Mesenchymal stem cell (in vitro differentiated cells and primary cell): Measurements from ENCODE around the gene PEF1. TPM values are rescaled to one million over a fixed set of nuclear protein-coding genes. Genes with fewer than 3 reads are reported as not detected.

ENCODE experiments used
- DNase-seq: peaks from one replicate; pipeline ENCODE4 v3.0.0-alpha.2; 2013
- H2AFZ ChIP-seq: one replicate; pipeline ENCODE4 v1.6.1; 2013; ENCODE audit warnings: low read depth, mild to moderate bottlenecking, control low read depth, inconsistent platforms, low read length, moderate library complexity
- H2AK5ac ChIP-seq: 2 replicates; pipeline ENCODE4 v1.6.1; 2013; ENCODE audit warnings: low read length, moderate library complexity, mild to moderate bottlenecking, inconsistent platforms; ENCODE audit not compliant: severe bottlenecking
- H2BK120ac ChIP-seq: one replicate; pipeline ENCODE4 v1.6.1; 2013; ENCODE audit warnings: low read depth, mild to moderate bottlenecking, inconsistent platforms, low read length, moderate library complexity
- H2BK12ac ChIP-seq, 2 experiments: one replicate each; pipeline ENCODE4 v1.6.1; 2013; ENCODE audit warnings: inconsistent platforms in 2 of 2, low read length in 2 of 2, mild to moderate bottlenecking in 2 of 2, moderate library complexity in 2 of 2, control low read depth in 1 of 2
- H2BK15ac ChIP-seq: one replicate; pipeline ENCODE4 v1.6.1; 2013; ENCODE audit warnings: mild to moderate bottlenecking, low read depth, inconsistent platforms; ENCODE audit not compliant: poor library complexity, severe bottlenecking
- H2BK5ac ChIP-seq: 2 replicates; pipeline ENCODE4 v1.6.1; 2013; ENCODE audit warnings: low read depth, mild to moderate bottlenecking, low read length, control low read depth, inconsistent platforms; ENCODE audit not compliant: poor library complexity, severe bottlenecking
- H3K14ac ChIP-seq, 2 experiments: one replicate each; pipeline ENCODE4 v1.6.1; 2013; ENCODE audit warnings: inconsistent platforms in 2 of 2, low read length in 2 of 2, control low read depth in 1 of 2, mild to moderate bottlenecking in 1 of 2, moderate library complexity in 1 of 2
- H3K18ac ChIP-seq, 2 experiments: one replicate each; pipeline ENCODE4 v1.6.1; 2013; ENCODE audit warnings: inconsistent platforms in 2 of 2, low read length in 2 of 2, control low read depth in 1 of 2, low read depth in 1 of 2, mild to moderate bottlenecking in 1 of 2
- H3K23ac ChIP-seq, 2 experiments: one replicate each; pipeline ENCODE4 v1.6.1; 2013; ENCODE audit warnings: inconsistent platforms in 2 of 2, low read length in 2 of 2, mild to moderate bottlenecking in 2 of 2, moderate library complexity in 2 of 2, control low read depth in 1 of 2
- H3K27ac ChIP-seq: 2 replicates; pipeline ENCODE4 v1.5.1; 2013; ENCODE audit warnings: mild to moderate bottlenecking, moderate library complexity, low read length, control low read depth, inconsistent platforms; ENCODE audit not compliant: poor library complexity, severe bottlenecking
- H3K27me3 ChIP-seq, 2 experiments: 2 replicates each; pipeline versions ENCODE4 v1.6.1 to v1.7.0; 2013; ENCODE audit warnings: low read length in 2 of 2, mild to moderate bottlenecking in 2 of 2, moderate library complexity in 2 of 2, control low read depth in 1 of 2, inconsistent platforms in 1 of 2; ENCODE audit not compliant: control insufficient read depth in 1 of 2, insufficient read depth in 1 of 2
- H3K36me3 ChIP-seq, 2 experiments: 2 replicates each; pipeline versions ENCODE4 v1.6.1 to v1.7.0; 2013; ENCODE audit warnings: low read length in 2 of 2, control low read depth in 1 of 2, inconsistent platforms in 1 of 2, low read depth in 1 of 2, mild to moderate bottlenecking in 1 of 2; ENCODE audit not compliant: insufficient read depth in 2 of 2, control insufficient read depth in 1 of 2
- H3K4ac ChIP-seq, 2 experiments: one replicate each; pipeline ENCODE4 v1.6.1; 2013; ENCODE audit warnings: inconsistent platforms in 2 of 2, low read length in 2 of 2, mild to moderate bottlenecking in 2 of 2, moderate library complexity in 2 of 2, control low read depth in 1 of 2, low read depth in 1 of 2
- H3K4me1 ChIP-seq: 2 replicates; pipeline ENCODE4 v1.6.1; 2013; ENCODE audit warnings: low read depth, low read length, control low read depth; ENCODE audit not compliant: control insufficient read depth, insufficient read depth
- H3K4me2 ChIP-seq: 2 replicates; pipeline ENCODE4 v1.6.1; 2013; ENCODE audit warnings: low read length, mild to moderate bottlenecking, inconsistent platforms; ENCODE audit not compliant: poor library complexity, severe bottlenecking
- H3K4me3 ChIP-seq, 2 experiments: 2 replicates each; pipeline versions ENCODE4 v1.5.1 to v1.7.0; 2013; ENCODE audit warnings: low read length in 2 of 2, mild to moderate bottlenecking in 2 of 2, control low read depth in 1 of 2, low read depth in 1 of 2; ENCODE audit not compliant: insufficient read depth in 1 of 2
- H3K79me1 ChIP-seq: replicated peaks from 2 replicates; pipeline ENCODE4 v1.6.1; 2013; ENCODE audit warnings: mild to moderate bottlenecking, control low read depth, low read length, inconsistent platforms; ENCODE audit not compliant: poor library complexity, severe bottlenecking
- H3K9ac ChIP-seq: 2 replicates; pipeline ENCODE4 v1.7.0; 2013; ENCODE audit warnings: mild to moderate bottlenecking, low read length, moderate library complexity
- H3K9me3 ChIP-seq: 2 replicates; pipeline ENCODE4 v1.7.0; 2013; ENCODE audit warnings: mild to moderate bottlenecking, low read length; ENCODE audit not compliant: control insufficient read depth
- H4K8ac ChIP-seq: one replicate; pipeline ENCODE4 v1.6.1; 2013; ENCODE audit warnings: inconsistent platforms, mild to moderate bottlenecking, low read length, moderate library complexity
- H4K91ac ChIP-seq: one replicate; pipeline ENCODE4 v1.6.1; 2013; ENCODE audit warnings: mild to moderate bottlenecking, low read length, inconsistent platforms
- WGBS: methylation state at CpG from one replicate; pipeline ENCODE4 v1.1.7; 2013; ENCODE audit warnings: mixed read lengths; 5-methylcytosine and 5-hydroxymethylcytosine counted together
- polyA plus RNA-seq, 2 experiments: library from polyadenylated mRNA; stranded (reverse); fragments of 200-250 nt; gene quantifications; one replicate each; pipeline ENCODE4 v1.2.3, GENCODE V29; 2013

Gene PEF1, protein sequence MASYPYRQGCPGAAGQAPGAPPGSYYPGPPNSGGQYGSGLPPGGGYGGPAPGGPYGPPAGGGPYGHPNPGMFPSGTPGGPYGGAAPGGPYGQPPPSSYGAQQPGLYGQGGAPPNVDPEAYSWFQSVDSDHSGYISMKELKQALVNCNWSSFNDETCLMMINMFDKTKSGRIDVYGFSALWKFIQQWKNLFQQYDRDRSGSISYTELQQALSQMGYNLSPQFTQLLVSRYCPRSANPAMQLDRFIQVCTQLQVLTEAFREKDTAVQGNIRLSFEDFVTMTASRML
- polyA plus RNA-seq (2013, experiment 1 of 2): 56.0 TPM
- 55.6 TPM for polyA plus RNA-seq (2013, experiment 2 of 2)

DNA sequence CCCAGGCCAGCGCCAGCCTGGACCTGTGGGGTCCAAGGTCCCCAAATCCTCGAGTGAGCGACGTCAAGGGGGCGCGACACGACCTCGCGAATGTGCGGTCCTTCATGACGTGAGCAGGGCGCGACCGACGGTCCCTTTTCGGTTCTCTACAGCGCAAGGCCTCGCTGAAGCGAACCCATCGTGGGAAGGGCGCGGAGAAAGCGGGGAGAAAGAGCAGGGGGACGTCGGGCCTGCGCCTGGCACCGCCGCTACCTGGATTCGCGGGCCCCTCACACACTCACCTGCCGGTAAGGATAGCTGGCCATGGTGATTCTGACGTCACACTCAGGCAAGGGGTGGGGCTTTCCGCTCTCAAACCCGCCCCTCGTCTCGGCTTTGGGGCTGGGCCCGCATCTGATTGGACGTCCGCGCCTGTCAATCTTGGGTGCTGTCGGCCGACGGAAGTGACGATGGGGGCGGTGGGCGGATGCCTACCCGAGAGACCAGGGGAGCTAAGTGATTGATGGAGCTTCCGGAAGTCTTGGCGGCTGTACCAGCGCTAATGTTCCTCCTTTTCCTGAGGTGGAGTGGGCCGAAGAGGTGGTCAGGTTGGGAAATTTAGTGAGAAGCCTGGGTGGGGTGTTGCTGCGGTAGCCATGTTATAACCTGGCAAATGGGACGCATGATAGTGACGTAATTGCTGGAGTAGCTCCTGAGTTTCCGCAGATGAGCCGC, at the start of gene PEF1:
TSS of gene PEF1 (minus strand) at position 317 of the 714 bp plus-strand sequence. CDS start at position 305, 12 bp downstream.
- Histone ChIP-seq H2AK5ac (no peak within 1 kb of the TSS), H3K4me2 (peak within 1 kb of the TSS; percentile 68), H3K4ac (peak within 1 kb of the TSS; percentile 82), H3K79me1 (peaks cover 20% of the 10 kb centered on the region), H3K18ac (peak within 1 kb of the TSS; percentile 78 to 93), H3K23ac (no peak within 1 kb of the TSS), H2BK120ac (peak within 1 kb of the TSS; percentile 44), H2BK15ac (peak within 1 kb of the TSS; percentile 95), H2BK5ac (peak within 1 kb of the TSS; percentile 11), H3K9me3 (no peaks in the 10 kb centered on the region), H3K9ac (peak within 1 kb of the TSS; percentile 97), H2BK12ac (peak within 1 kb of the TSS in 1 of 2 experiments; percentile 75), H3K36me3 (peaks cover 0 to 5% of the 10 kb centered on the region in 2 experiments), H3K14ac (peak within 1 kb of the TSS in 1 of 2 experiments; percentile 95), H3K27ac (peak within 1 kb of the TSS; percentile 90), H3K4me3 (peak within 1 kb of the TSS; percentile 85 to 99), H4K91ac (peak within 1 kb of the TSS; percentile 89), H3K27me3 (no peaks in the 10 kb centered on the region), H3K4me1 (peaks cover 9% of the 10 kb centered on the region), H2AFZ (peak within 1 kb of the TSS; percentile 98), H4K8ac (peak within 1 kb of the TSS; percentile 93)
- WGBS: under 1% methylated on average over 51 of the region's 56 CpGs
- peak; percentile 98 for DNase-seq

DNA sequence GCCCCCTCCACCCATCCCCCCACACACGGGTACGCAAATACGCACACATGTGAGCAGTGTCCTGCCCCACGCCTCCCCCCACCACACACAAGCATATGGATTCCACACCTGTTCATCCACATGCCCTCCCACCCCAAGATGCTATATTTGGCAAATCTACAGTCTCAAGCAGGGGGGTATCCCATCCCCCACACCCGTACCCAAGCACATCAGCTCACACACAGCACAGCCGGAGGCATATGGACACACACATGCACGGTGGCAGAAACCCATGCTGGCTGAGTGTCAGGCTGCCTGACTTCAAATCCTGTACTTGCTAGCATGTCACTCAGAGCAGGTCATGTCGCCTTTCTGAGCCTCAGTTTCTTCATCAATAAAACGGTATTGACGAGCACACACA, 48.6 kb upstream of the PEF1 start:
- no peaks in the 10 kb centered on the region for H3K9me3 ChIP-seq
- H2AK5ac ChIP-seq: no peak overlapping the region
- no peak overlapping the region for H2BK15ac ChIP-seq
- peaks cover 48% of the 10 kb centered on the region for H3K4me1 ChIP-seq
- 94% methylated on average over 10 of the region's 10 CpGs for WGBS
- H2AFZ ChIP-seq: no peak overlapping the region
- no peak for DNase-seq
- peak overlapping the region in 1 of 2 experiments; percentile 28 for H3K18ac ChIP-seq
- H3K9ac ChIP-seq: no peak overlapping the region
- peaks cover 1% of the 10 kb centered on the region for H3K79me1 ChIP-seq
- peaks cover 49 to 91% of the 10 kb centered on the region in 2 experiments for H3K36me3 ChIP-seq
- H4K8ac ChIP-seq: no peak overlapping the region
- no peak overlapping the region for H2BK12ac ChIP-seq
- H3K27me3 ChIP-seq: no peaks in the 10 kb centered on the region
- H2BK120ac ChIP-seq: no peak overlapping the region
- H3K27ac ChIP-seq: no peak overlapping the region
- no peak overlapping the region for H3K4me3 ChIP-seq
- H3K4me2 ChIP-seq: no peak overlapping the region
- H3K4ac ChIP-seq: no peak overlapping the region
- no peak overlapping the region for H2BK5ac ChIP-seq
- H4K91ac ChIP-seq: peak overlapping the region; percentile 5
- H3K23ac ChIP-seq: no peak overlapping the region
- no peak overlapping the region for H3K14ac ChIP-seq

DNA sequence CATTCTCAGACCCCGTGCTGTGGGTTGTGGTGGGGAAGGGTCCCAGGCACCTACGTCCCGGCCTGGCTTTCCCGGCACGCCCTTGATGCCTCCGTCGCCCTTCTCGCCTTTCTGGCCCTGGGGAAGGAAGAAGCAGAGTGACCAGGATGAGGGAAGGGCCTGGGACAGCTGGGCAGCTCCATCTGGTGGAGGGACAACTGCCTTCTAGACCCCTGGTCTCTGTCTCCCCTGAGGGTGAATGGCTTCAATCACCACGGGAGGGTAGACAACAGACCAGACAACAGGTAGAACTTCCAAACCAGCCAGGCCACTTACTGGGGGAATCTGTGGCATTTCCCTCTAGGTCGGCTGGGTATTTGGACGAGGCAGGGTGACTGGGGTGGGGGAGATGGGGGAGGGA, 47.3 kb upstream of the PEF1 start:
- H2AFZ ChIP-seq: no peak overlapping the region
- peak overlapping the region; percentile 72 for H4K91ac ChIP-seq
- 89% methylated on average over 9 of the region's 11 CpGs for WGBS
- H3K14ac ChIP-seq: no peak overlapping the region
- H3K9me3 ChIP-seq: no peaks in the 10 kb centered on the region
- no peak overlapping the region for H2BK120ac ChIP-seq
- H3K36me3 ChIP-seq: peaks cover 43 to 89% of the 10 kb centered on the region in 2 experiments
- no peak overlapping the region for H3K4ac ChIP-seq
- H3K9ac ChIP-seq: no peak overlapping the region
- H3K23ac ChIP-seq: no peak overlapping the region
- H3K4me3 ChIP-seq: no peak overlapping the region
- peaks cover 1% of the 10 kb centered on the region for H3K79me1 ChIP-seq
- no peak for DNase-seq
- peak overlapping the region; percentile 57 for H2AK5ac ChIP-seq
- H2BK15ac ChIP-seq: no peak overlapping the region
- H3K27ac ChIP-seq: no peak overlapping the region
- peak overlapping the region; percentile 24 for H4K8ac ChIP-seq
- H2BK12ac ChIP-seq: peak overlapping the region; percentile 59 to 67
- H3K27me3 ChIP-seq: no peaks in the 10 kb centered on the region
- H3K4me1 ChIP-seq: peaks cover 49% of the 10 kb centered on the region
- H2BK5ac ChIP-seq: no peak overlapping the region
- H3K18ac ChIP-seq: peak overlapping the region in 1 of 2 experiments; percentile 54
- no peak overlapping the region for H3K4me2 ChIP-seq

DNA sequence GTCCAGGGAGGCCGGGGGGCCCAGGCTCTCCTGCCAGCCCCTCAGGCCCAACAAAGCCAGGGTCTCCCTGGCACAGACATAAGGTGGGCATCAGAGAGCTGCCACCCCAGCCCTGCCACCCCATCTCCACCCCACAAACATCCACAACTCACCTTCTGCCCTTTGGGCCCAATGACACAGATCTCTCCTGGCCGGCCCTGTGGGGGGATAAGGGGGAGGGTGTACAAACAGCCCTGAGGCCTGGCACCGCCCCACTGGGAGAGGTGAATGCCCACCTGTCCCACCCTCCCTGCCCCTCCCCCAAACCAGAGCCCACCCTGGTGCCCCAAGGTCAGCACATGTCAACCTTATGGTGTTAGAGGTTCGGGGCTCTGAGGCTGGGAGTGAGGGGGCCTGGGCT, 46.8 kb upstream of the PEF1 start:
- Histone ChIP-seq H3K14ac (no peak overlapping the region), H2BK12ac (peak overlapping the region; percentile 67 to 82), H4K8ac (no peak overlapping the region), H2AFZ (no peak overlapping the region), H3K4me2 (no peak overlapping the region), H3K4me1 (peaks cover 49% of the 10 kb centered on the region), H3K36me3 (peaks cover 38 to 89% of the 10 kb centered on the region in 2 experiments), H3K4me3 (no peak overlapping the region), H3K9me3 (no peaks in the 10 kb centered on the region), H3K4ac (no peak overlapping the region), H2BK15ac (no peak overlapping the region), H2BK120ac (peak overlapping the region; percentile 42), H2BK5ac (no peak overlapping the region), H3K9ac (no peak overlapping the region), H3K27ac (no peak overlapping the region), H3K23ac (no peak overlapping the region), H3K79me1 (peaks cover 1% of the 10 kb centered on the region), H3K18ac (peak overlapping the region in 1 of 2 experiments; percentile 28), H4K91ac (peak overlapping the region; percentile 72), H3K27me3 (no peaks in the 10 kb centered on the region), H2AK5ac (peak overlapping the region; percentile 97)
- WGBS: no CpG with 5 or more reads among the region's 4 CpGs
- DNase-seq: no peak
